Ishikawa (cell line): ENCODE results near the gene CRYGN.

Source experiments
- CEBPB ChIP-seq: IDR thresholded peaks from 2 replicates; pipeline ENCODE4 v1.6.1; 2012
- CREB1 ChIP-seq: IDR thresholded peaks from 2 replicates; pipeline ENCODE4 v1.6.1; 2012; ENCODE audit warnings: low read depth
- EGR1 ChIP-seq: IDR thresholded peaks from 2 replicates; pipeline ENCODE4 v1.6.1; 2012
- EP300 ChIP-seq: IDR thresholded peaks from 2 replicates; pipeline ENCODE4 v1.6.1; 2012; ENCODE audit warnings: borderline replicate concordance
- FOXM1 ChIP-seq: IDR thresholded peaks from 2 replicates; pipeline ENCODE4 v1.6.1; 2012; ENCODE audit warnings: low read depth, borderline replicate concordance
- RAD21 ChIP-seq: IDR thresholded peaks from 2 replicates; pipeline ENCODE4 v1.6.1; 2012; ENCODE audit warnings: low read depth
- REST ChIP-seq: IDR thresholded peaks from 2 replicates; pipeline ENCODE4 v1.6.1; 2012; ENCODE audit warnings: low read depth, mild to moderate bottlenecking
- TAF1 ChIP-seq: IDR thresholded peaks from 2 replicates; pipeline ENCODE4 v1.6.1; 2012; ENCODE audit warnings: low read depth, mild to moderate bottlenecking
- TCF12 ChIP-seq: IDR thresholded peaks from 2 replicates; pipeline ENCODE4 v1.6.1; 2012; ENCODE audit warnings: low read depth
- TEAD4 ChIP-seq: IDR thresholded peaks from 2 replicates; pipeline ENCODE4 v1.6.1; 2012
- ZBTB7A ChIP-seq: IDR thresholded peaks from 2 replicates; pipeline ENCODE4 v1.6.1; 2012; ENCODE audit warnings: low read depth
- TF ChIP-seq, protein P1 (sequence below): IDR thresholded peaks from 2 replicates; pipeline ENCODE4 v1.6.1; 2012
- TF ChIP-seq, protein P2 (sequence below): IDR thresholded peaks from 2 replicates; pipeline ENCODE4 v1.6.1; 2012

DNA sequence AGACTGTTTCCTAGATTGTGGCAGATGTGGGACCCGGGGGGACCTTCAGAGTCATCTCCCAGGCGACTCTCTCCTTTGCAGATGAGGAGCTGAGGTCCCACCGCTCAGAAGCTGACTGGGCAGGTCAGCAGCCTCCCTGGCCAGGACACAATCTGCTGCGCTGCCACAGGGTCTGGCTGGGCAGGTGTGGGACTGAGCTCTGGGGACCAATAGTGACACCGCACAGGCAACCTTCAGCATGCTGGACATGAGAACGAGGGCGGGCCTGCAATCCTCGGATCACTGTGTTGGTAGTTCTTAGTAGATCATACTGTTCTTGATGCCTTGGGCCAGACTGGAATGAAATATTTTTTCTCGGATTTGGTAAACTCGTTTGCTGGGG lies 20.5 kb upstream of the CRYGN start:
- TF ChIP-seq FOXM1: no peak
- no peak for TF ChIP-seq REST
- no peak for TF ChIP-seq CREB1
- no peak for TF ChIP-seq TEAD4
- TF ChIP-seq EP300: no peak
- no peak for TF ChIP-seq CEBPB
- TF ChIP-seq, protein P1, sequence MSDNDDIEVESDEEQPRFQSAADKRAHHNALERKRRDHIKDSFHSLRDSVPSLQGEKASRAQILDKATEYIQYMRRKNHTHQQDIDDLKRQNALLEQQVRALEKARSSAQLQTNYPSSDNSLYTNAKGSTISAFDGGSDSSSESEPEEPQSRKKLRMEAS: no peak
- no peak for TF ChIP-seq EGR1
- TF ChIP-seq TAF1: no peak
- TF ChIP-seq RAD21: no peak
- TF ChIP-seq, protein P2, sequence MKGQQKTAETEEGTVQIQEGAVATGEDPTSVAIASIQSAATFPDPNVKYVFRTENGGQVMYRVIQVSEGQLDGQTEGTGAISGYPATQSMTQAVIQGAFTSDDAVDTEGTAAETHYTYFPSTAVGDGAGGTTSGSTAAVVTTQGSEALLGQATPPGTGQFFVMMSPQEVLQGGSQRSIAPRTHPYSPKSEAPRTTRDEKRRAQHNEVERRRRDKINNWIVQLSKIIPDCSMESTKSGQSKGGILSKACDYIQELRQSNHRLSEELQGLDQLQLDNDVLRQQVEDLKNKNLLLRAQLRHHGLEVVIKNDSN: no peak
- TF ChIP-seq ZBTB7A: no peak
- TF ChIP-seq TCF12: no peak
